Mesothelial cell of epicardium (in vitro differentiated cells): Measurements from ENCODE around the gene GRK6. TPM values are rescaled to one million over a fixed set of nuclear protein-coding genes. Genes with fewer than 3 reads are reported as not detected.

Experiments used
- DNase-seq, 2 experiments: peaks; one replicate each; pipeline ENCODE4 v3.0.0; 2021; ENCODE audit warnings: low spot score in 2 of 2; ENCODE audit not compliant: unreplicated experiment in 2 of 2
- H3K27ac Mint-ChIP-seq: 2 replicates; pipeline ENCODE4 v1.8.0; 2021; ENCODE audit warnings: mixed read lengths
- H3K27me3 Mint-ChIP-seq: 2 replicates; pipeline ENCODE4 v1.8.0; 2021; ENCODE audit warnings: low read depth, mixed read lengths
- H3K36me3 Mint-ChIP-seq: 2 replicates; pipeline ENCODE4 v1.8.0; 2021; ENCODE audit warnings: mixed read lengths
- H3K4me1 Mint-ChIP-seq: 2 replicates; pipeline ENCODE4 v1.8.0; 2021; ENCODE audit warnings: mixed read lengths
- H3K4me3 Mint-ChIP-seq: 2 replicates; pipeline ENCODE4 v1.8.0; 2021; ENCODE audit warnings: mild to moderate bottlenecking, moderate library complexity, mixed read lengths
- H3K9me3 Mint-ChIP-seq: 2 replicates; pipeline ENCODE4 v1.8.0; 2021; ENCODE audit warnings: mixed read lengths
- total RNA-seq: library from RNA; stranded (reverse); gene quantifications from 3 replicates; pipeline ENCODE4 v1.2.1, GENCODE V29; 2021
- TF ChIP-seq, protein P1 (sequence below): fragments of 200-600 bp; sonication (generic); IDR thresholded peaks from one replicate; pipeline ENCODE4 v1.5.0; 2021; ENCODE audit warnings: antibody characterized with exemption; ENCODE audit not compliant: unreplicated experiment

Gene GRK6
- total RNA-seq, 1 donor from 2014 or later = 48.2 TPM

DNA sequence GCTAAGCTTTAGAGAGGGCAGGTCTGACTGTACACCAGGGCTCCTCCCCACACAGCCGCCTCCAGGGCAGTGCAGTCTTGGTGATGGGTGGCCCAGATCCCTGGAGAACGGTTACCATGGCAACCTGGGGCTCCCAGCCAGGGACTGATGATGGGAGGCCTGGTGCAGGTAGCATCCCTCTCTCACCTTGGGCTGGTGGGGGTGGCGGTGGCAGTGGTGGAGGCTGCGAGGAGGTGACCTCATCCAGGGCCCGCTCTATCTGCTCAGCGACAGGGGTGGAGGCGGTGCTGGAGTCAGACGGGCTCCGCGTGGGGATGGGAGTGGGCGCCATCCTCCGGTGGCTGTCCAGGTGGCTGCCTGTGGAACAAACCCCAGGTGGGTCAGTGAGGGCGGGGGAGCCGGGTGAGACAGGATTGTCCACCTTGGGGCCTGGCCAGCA, 32.5 kb downstream of the GRK6 start:
- Mint-ChIP-seq H3K4me3 (no peak overlapping the region), H3K9me3 (no peaks in the 10 kb centered on the region), H3K36me3 (peaks cover 19% of the 10 kb centered on the region), H3K27me3 (no peaks in the 10 kb centered on the region), H3K4me1 (peaks cover 12% of the 10 kb centered on the region), H3K27ac (no peak overlapping the region)
- no peak for DNase-seq
- TF ChIP-seq, protein P1, sequence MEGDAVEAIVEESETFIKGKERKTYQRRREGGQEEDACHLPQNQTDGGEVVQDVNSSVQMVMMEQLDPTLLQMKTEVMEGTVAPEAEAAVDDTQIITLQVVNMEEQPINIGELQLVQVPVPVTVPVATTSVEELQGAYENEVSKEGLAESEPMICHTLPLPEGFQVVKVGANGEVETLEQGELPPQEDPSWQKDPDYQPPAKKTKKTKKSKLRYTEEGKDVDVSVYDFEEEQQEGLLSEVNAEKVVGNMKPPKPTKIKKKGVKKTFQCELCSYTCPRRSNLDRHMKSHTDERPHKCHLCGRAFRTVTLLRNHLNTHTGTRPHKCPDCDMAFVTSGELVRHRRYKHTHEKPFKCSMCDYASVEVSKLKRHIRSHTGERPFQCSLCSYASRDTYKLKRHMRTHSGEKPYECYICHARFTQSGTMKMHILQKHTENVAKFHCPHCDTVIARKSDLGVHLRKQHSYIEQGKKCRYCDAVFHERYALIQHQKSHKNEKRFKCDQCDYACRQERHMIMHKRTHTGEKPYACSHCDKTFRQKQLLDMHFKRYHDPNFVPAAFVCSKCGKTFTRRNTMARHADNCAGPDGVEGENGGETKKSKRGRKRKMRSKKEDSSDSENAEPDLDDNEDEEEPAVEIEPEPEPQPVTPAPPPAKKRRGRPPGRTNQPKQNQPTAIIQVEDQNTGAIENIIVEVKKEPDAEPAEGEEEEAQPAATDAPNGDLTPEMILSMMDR = no peak

DNA sequence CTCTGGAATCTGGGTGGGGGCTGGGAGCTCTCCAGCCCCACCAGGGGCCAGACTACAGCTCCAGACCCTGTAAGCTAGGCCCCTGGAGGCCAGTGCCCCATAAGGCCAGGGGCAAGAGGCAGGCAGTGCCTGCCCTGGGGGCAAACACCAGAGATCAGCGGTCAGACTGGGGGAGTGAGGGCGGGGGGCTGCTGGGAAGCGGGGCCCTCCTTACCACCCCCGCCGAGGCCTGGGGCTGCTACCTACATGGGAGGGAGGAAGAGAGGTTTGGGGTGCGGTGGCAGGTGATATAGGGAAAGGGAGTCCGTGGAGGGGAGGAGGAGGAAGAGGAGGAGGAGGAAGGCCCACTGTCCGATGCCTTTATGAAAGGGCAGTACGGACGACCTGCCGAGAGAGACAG, 32.9 kb downstream of the GRK6 start:
- Mint-ChIP-seq H3K4me3 (no peak overlapping the region), H3K27ac (no peak overlapping the region), H3K36me3 (peaks cover 19% of the 10 kb centered on the region), H3K9me3 (no peaks in the 10 kb centered on the region), H3K27me3 (no peaks in the 10 kb centered on the region), H3K4me1 (peaks cover 11% of the 10 kb centered on the region)
- TF ChIP-seq, protein P1 = no peak
- DNase-seq = no peak

DNA sequence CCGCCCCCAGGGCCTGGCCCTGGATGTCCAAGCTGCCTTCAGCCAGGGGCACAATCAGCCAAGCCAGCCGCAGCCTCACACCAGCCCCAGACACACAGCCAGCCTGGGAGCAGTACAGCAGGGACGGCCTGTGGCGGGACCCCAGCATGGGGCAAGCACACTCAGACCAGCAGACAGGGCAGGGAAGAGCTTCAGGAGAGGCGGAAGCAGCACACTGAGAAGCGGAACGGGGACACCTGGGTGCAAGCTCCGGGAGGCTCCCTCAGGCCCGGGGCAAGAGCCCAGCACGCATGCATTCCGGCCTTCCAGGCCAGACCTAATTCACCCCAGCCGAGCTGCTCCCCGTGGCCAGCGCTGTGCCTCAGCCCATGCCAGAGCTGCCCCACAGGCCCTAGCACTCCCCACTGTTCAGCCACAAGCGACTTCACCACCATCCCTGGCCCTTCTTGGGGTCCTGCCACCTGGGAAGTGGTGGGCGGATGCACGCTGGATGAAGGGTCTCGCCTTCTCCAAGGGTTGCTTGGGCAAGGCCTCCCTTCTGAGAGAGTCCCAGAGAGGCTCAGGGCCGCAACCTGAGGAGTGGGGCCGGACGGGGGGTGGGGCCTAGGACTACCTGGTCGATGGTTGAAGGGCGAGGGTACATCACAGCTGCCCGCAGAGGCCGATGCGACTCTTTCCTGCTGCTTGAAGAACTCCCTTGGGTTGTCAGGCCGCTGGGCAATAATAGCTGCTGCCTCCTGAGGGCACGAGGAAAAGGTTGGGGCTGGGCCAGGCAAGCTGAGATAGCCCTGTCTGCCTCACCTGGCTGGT, 33.5 kb downstream of the GRK6 start:
- Mint-ChIP-seq H3K27ac (peak overlapping the region; percentile 21), H3K9me3 (peaks cover under 1% of the 10 kb centered on the region), H3K4me3 (no peak overlapping the region), H3K4me1 (peaks cover 11% of the 10 kb centered on the region), H3K36me3 (peaks cover 21% of the 10 kb centered on the region), H3K27me3 (no peaks in the 10 kb centered on the region)
- no peak for DNase-seq
- TF ChIP-seq, protein P1 = no peak

DNA sequence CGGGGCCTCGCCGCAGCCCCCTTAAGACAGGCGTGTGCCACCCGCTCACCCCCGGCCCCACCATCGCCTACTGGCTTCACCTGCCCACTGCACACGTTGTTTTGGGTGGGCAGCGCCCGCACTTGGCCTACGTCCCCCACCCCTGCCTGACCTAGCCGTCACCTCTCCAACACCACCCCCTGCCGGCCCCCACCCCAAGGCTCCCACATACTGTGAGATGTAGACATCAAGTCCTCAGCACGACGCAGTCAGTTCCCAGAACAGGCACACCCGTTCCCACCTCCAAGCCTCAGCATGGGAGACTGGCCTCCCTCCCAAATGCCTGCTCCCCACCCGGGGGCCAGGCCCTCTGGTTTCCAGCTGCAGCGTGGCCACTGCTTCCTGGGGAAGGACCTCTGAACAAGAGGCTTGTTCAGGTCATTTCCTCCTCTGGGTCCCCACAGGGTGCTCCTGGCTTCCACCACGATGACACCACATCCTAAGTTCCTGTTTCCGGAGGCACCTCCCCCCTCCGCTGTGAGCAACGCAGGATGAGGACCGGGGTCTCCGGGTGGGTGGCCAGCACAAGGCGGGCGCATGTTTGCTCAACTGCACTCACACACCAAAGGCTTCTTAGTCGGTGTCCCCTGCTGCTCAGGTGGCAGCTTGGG, 35.7 kb downstream of the GRK6 start:
- peaks cover 3% of the 10 kb centered on the region for H3K4me1 Mint-ChIP-seq
- H3K9me3 Mint-ChIP-seq = peaks cover 10% of the 10 kb centered on the region
- H3K27ac Mint-ChIP-seq = no peak overlapping the region
- DNase-seq = no peak
- TF ChIP-seq, protein P1 = no peak
- no peak overlapping the region for H3K4me3 Mint-ChIP-seq
- H3K27me3 Mint-ChIP-seq = no peaks in the 10 kb centered on the region
- H3K36me3 Mint-ChIP-seq = peaks cover 43% of the 10 kb centered on the region

DNA sequence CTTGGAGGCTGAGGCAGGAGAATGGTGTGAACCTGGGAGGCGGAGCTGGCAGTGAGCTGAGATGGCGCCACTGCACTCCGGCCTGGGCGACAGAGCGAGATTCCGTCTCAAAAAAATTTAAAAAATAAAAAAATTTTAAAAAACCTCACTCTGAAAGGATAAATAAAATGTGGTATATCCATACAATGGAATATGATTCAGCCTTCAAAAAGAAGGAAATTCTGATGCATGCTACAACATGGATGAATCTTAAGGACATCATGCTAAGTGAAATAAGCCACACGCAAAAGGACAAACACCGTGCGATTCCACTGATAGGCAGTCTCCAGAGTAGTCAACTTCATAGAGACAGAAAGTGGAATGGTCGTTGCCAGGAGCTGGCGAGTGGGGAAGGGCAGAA, 38.6 kb downstream of the GRK6 start:
- no peaks in the 10 kb centered on the region for H3K27me3 Mint-ChIP-seq
- TF ChIP-seq, protein P1 = no peak
- no peak overlapping the region for H3K27ac Mint-ChIP-seq
- H3K4me1 Mint-ChIP-seq = peaks cover 17% of the 10 kb centered on the region
- H3K36me3 Mint-ChIP-seq = peaks cover 47% of the 10 kb centered on the region
- peaks cover 10% of the 10 kb centered on the region for H3K9me3 Mint-ChIP-seq
- DNase-seq = no peak
- no peak overlapping the region for H3K4me3 Mint-ChIP-seq
